ENCODE results near the gene ITIH1. TPM values are rescaled to one million over a fixed set of nuclear protein-coding genes. Genes with fewer than 3 reads are reported as not detected.

The ITIH1 gene
- total RNA-seq, 1 donor from 2014 or later: not detected

DNA sequence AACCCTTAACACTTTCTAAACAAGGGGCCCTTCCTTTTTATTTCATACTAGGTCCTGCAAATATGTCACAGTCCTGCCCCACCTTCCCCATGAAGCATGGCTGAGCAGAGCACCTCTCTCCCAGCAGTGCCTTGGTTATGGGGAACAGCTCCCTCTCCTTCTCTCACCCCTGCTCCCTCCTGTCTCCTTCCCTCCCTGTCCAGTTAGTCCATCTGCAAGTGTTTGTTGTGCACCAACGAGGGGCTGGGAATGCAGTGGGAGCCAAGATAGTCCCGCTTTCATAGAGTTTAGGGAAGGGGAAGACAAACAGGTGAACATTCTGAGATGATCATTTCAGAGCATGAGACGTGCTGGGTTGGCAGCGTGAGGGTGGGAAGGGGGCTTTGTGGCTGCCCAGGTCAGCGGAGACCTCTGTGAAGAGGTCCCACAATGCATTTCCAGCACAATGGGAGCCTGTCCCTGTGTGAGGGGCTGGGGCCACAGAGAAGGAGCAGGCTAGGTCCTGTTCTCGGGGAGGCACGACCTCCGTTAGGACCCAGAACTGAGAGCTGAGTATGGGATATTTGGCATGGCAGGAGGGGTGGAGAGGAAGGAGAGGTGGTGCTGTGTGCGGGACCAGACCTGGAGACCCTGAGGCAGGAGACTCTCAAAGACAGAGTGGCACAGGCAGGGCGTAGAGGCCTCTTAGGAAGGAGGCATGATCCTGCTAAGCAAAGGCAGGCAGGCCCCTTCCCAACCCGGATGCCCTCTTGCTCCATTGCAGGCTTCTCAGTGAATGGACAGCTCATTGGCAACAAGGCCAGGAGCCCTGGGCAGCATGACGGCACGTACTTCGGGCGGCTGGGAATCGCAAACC is 11.7 kb downstream of the ITIH1 start:
- no peak for DNase-seq (ENCODE audit: extremely low spot score, unreplicated experiment)
- Mint-ChIP-seq H3K27me3 (ENCODE audit: unreplicated experiment) (no peaks in the 10 kb centered on the region), H3K4me3 (ENCODE audit: unreplicated experiment) (no peak overlapping the region), H3K27ac (ENCODE audit: unreplicated experiment) (no peak overlapping the region), H3K9me3 (ENCODE audit: unreplicated experiment) (no peaks in the 10 kb centered on the region), H3K36me3 (ENCODE audit: unreplicated experiment) (no peaks in the 10 kb centered on the region), H3K4me1 (ENCODE audit: unreplicated experiment) (peaks cover 3% of the 10 kb centered on the region)
- TF ChIP-seq, protein P1, sequence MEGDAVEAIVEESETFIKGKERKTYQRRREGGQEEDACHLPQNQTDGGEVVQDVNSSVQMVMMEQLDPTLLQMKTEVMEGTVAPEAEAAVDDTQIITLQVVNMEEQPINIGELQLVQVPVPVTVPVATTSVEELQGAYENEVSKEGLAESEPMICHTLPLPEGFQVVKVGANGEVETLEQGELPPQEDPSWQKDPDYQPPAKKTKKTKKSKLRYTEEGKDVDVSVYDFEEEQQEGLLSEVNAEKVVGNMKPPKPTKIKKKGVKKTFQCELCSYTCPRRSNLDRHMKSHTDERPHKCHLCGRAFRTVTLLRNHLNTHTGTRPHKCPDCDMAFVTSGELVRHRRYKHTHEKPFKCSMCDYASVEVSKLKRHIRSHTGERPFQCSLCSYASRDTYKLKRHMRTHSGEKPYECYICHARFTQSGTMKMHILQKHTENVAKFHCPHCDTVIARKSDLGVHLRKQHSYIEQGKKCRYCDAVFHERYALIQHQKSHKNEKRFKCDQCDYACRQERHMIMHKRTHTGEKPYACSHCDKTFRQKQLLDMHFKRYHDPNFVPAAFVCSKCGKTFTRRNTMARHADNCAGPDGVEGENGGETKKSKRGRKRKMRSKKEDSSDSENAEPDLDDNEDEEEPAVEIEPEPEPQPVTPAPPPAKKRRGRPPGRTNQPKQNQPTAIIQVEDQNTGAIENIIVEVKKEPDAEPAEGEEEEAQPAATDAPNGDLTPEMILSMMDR (IDR thresholded peaks at IDR 0.05): no peak

DNA sequence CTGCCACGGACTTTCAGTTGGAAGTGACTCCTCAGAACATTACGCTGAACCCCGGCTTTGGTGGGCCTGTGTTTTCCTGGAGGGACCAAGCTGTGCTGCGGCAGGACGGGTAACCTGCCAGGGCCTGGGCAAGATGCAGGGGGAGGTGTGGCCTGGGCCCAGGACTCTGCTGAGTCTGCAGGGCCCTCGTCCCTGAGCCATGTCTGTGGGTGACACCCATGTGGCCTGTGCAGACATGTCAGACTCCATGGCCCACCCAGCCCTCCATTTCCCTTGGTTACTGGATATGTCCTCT is 12.3 kb downstream of the ITIH1 start:
- Mint-ChIP-seq H3K36me3 (ENCODE audit: unreplicated experiment) (no peaks in the 10 kb centered on the region), H3K4me1 (ENCODE audit: unreplicated experiment) (peaks cover 8% of the 10 kb centered on the region), H3K27ac (ENCODE audit: unreplicated experiment) (no peak overlapping the region), H3K27me3 (ENCODE audit: unreplicated experiment) (no peaks in the 10 kb centered on the region), H3K4me3 (ENCODE audit: unreplicated experiment) (no peak overlapping the region), H3K9me3 (ENCODE audit: unreplicated experiment) (no peaks in the 10 kb centered on the region)
- DNase-seq (ENCODE audit: extremely low spot score, unreplicated experiment): no peak
- TF ChIP-seq, protein P1 (IDR thresholded peaks at IDR 0.05): no peak

DNA sequence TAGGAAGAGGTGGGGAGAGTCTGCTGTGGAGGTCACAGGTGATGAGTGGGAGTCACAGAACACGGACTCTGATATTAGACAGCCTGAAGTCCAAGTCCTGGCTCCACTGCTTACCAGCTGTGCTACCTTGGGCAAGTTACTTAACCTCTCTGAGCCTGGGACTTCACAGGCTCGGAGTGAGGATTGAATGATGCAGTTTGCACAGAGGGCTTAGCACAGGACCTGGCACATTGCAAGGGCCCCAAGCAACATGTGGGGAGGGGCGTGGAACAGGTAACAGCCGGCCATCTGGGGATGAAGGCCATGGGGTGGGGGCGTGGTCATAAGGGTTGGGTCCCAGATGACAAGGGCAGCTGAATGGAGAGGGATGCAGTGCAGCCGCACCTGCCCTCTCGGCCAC is 12.9 kb downstream of the ITIH1 start:
- Mint-ChIP-seq H3K27ac (ENCODE audit: unreplicated experiment) (no peak overlapping the region), H3K9me3 (ENCODE audit: unreplicated experiment) (no peaks in the 10 kb centered on the region), H3K27me3 (ENCODE audit: unreplicated experiment) (no peaks in the 10 kb centered on the region), H3K4me3 (ENCODE audit: unreplicated experiment) (no peak overlapping the region), H3K36me3 (ENCODE audit: unreplicated experiment) (no peaks in the 10 kb centered on the region), H3K4me1 (ENCODE audit: unreplicated experiment) (peaks cover 10% of the 10 kb centered on the region)
- TF ChIP-seq, protein P1 (IDR thresholded peaks at IDR 0.05): no peak
- DNase-seq (ENCODE audit: extremely low spot score, unreplicated experiment): no peak

DNA sequence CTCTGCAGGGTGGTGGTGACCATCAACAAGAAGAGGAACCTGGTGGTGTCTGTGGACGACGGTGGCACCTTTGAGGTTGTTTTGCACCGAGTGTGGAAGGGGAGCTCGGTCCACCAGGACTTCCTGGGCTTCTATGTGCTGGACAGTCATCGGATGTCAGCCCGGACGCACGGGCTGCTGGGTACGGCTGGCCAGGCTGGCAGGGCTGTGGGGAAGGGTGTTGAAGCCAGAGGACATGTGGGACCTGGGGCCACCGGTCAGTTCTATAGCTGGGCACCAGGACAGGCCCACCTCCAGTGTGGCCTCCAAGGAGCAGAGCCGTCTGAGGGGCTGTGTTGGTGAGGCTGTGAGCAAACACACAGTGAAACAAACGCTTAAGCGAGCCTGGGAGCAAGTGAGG is 13.3 kb downstream of the ITIH1 start:
- no peaks in the 10 kb centered on the region for H3K9me3 Mint-ChIP-seq (ENCODE audit: unreplicated experiment)
- H3K4me3 Mint-ChIP-seq (ENCODE audit: unreplicated experiment): no peak overlapping the region
- no peaks in the 10 kb centered on the region for H3K36me3 Mint-ChIP-seq (ENCODE audit: unreplicated experiment)
- H3K4me1 Mint-ChIP-seq (ENCODE audit: unreplicated experiment): peaks cover 10% of the 10 kb centered on the region
- TF ChIP-seq, protein P1 (IDR thresholded peaks at IDR 0.05): no peak
- H3K27me3 Mint-ChIP-seq (ENCODE audit: unreplicated experiment): no peaks in the 10 kb centered on the region
- no peak for DNase-seq (ENCODE audit: extremely low spot score, unreplicated experiment)
- H3K27ac Mint-ChIP-seq (ENCODE audit: unreplicated experiment): no peak overlapping the region

DNA sequence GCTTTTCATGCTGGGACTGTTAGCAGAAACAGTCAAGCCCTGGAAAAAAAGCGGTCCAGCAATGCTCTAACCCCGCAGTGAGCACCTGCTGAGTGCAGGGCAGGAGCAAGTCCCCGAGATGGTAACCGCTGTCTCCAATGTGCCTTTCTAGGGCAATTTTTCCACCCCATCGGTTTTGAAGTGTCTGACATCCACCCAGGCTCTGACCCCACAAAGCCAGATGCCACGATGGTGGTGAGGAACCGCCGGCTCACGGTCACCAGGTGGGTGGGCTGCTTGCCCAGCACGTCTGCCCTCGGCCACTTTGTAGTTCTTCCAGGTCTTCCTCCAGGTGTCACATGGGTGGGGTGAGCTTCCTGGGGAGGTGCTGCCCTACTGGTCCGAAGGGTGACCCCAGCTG is 14.0 kb downstream of the ITIH1 start:
- Mint-ChIP-seq H3K4me1 (ENCODE audit: unreplicated experiment) (peaks cover 10% of the 10 kb centered on the region), H3K36me3 (ENCODE audit: unreplicated experiment) (no peaks in the 10 kb centered on the region), H3K9me3 (ENCODE audit: unreplicated experiment) (no peaks in the 10 kb centered on the region), H3K27ac (ENCODE audit: unreplicated experiment) (no peak overlapping the region), H3K27me3 (ENCODE audit: unreplicated experiment) (no peaks in the 10 kb centered on the region), H3K4me3 (ENCODE audit: unreplicated experiment) (no peak overlapping the region)
- TF ChIP-seq, protein P1 (IDR thresholded peaks at IDR 0.05): no peak
- no peak for DNase-seq (ENCODE audit: extremely low spot score, unreplicated experiment)
